ENCODE results near the gene SEPTIN14. TPM values are rescaled to one million over a fixed set of nuclear protein-coding genes. Genes with fewer than 3 reads are reported as not detected.
"Not testable (repeated sequence)": the region's sequence is repeated elsewhere in the genome, so short reads cannot be mapped to it uniquely, and the experiment has no call there.

The SEPTIN14 gene
- total RNA-seq (not detected), polyA plus RNA-seq (ENCODE audit: insufficient read depth, low read depth, low replicate concordance) (not detected)
- long read RNA-seq, donor 1 = 0 reads
- long read RNA-seq, donor 2 = 0 reads
- long read RNA-seq, donor 3 = 0 reads
- long read RNA-seq, donor 4 = 0 reads
- long read RNA-seq, donor 5 = 0 reads
- long read RNA-seq, donor 6 = 0 reads
- long read RNA-seq, donor 7 = 0 reads
- long read RNA-seq, donor 8 = 0 reads
- long read RNA-seq, donor 9 = 0 reads
- long read RNA-seq, donor 10 = 0 reads

- intact Hi-C loops (cut with DNase I); H3K4me1 ChIP-seq (ENCODE audit: control insufficient read depth in 2 of 3, insufficient read depth in 2 of 3, low read depth in 1 of 3, low read length in 3 of 3); H3K9ac ChIP-seq (ENCODE audit: low read length in 3 of 3); H3K36me3 ChIP-seq (ENCODE audit: control insufficient read depth in 2 of 3, insufficient read depth in 3 of 3, low read length in 3 of 3); H3K27ac ChIP-seq (ENCODE audit: low read depth in 2 of 2, low read length in 2 of 2); FAIRE-seq; DNase-seq; H3K9me3 ChIP-seq (ENCODE audit: control insufficient read depth in 2 of 3, insufficient read depth in 1 of 3, low read length in 3 of 3); H3K27me3 ChIP-seq (ENCODE audit: control insufficient read depth, insufficient read depth, low read length); H3K4me3 ChIP-seq (ENCODE audit: low read length in 3 of 3): not testable (repeated sequence)
Observed at GRCh38 chr7:55862652-55863051, at the start of gene SEPTIN14. Gene SEPTIN14, minus strand, starts transcription at chr7:55862752. Its CDS starts 756 bp downstream, at chr7:55861996.

GRCh38 chr7:55903985-55904759, 41.6 kb upstream of the SEPTIN14 start:
- H3K36me3 ChIP-seq (ENCODE audit: control insufficient read depth in 2 of 3, insufficient read depth in 3 of 3, low read length in 3 of 3) = peaks cover 0 to 4% (median 0%) of the 10 kb centered on the region in 3 donors
- H3K4me3 ChIP-seq (ENCODE audit: low read length in 3 of 3) = no peak overlapping the region
- FAIRE-seq (no peak), DNase-seq (peak in 2 of 5 donors; percentile 3 to 20)
- H3K27ac ChIP-seq (ENCODE audit: low read depth in 2 of 2, low read length in 2 of 2) = no peak overlapping the region
- H3K9me3 ChIP-seq (ENCODE audit: control insufficient read depth in 2 of 3, insufficient read depth in 1 of 3, low read length in 3 of 3) = no peaks in the 10 kb centered on the region
- H3K4me1 ChIP-seq (ENCODE audit: control insufficient read depth in 2 of 3, insufficient read depth in 2 of 3, low read depth in 1 of 3, low read length in 3 of 3) = no peaks in the 10 kb centered on the region
- no peaks in the 10 kb centered on the region for H3K27me3 ChIP-seq (ENCODE audit: control insufficient read depth, insufficient read depth, low read length)
- intact Hi-C loops (cut with DNase I) = no loop called here
- H3K9ac ChIP-seq (ENCODE audit: low read length in 3 of 3) = no peak overlapping the region
- TF ChIP-seq, protein P1, sequence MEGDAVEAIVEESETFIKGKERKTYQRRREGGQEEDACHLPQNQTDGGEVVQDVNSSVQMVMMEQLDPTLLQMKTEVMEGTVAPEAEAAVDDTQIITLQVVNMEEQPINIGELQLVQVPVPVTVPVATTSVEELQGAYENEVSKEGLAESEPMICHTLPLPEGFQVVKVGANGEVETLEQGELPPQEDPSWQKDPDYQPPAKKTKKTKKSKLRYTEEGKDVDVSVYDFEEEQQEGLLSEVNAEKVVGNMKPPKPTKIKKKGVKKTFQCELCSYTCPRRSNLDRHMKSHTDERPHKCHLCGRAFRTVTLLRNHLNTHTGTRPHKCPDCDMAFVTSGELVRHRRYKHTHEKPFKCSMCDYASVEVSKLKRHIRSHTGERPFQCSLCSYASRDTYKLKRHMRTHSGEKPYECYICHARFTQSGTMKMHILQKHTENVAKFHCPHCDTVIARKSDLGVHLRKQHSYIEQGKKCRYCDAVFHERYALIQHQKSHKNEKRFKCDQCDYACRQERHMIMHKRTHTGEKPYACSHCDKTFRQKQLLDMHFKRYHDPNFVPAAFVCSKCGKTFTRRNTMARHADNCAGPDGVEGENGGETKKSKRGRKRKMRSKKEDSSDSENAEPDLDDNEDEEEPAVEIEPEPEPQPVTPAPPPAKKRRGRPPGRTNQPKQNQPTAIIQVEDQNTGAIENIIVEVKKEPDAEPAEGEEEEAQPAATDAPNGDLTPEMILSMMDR (IDR thresholded peaks at IDR 0.05; ENCODE audit: borderline replicate concordance, extremely low read depth, insufficient read depth) = no peak

- FAIRE-seq = not testable (repeated sequence)
Observed at GRCh38 chr7:55901059-55901458, 38.5 kb upstream of the SEPTIN14 start.

DNA sequence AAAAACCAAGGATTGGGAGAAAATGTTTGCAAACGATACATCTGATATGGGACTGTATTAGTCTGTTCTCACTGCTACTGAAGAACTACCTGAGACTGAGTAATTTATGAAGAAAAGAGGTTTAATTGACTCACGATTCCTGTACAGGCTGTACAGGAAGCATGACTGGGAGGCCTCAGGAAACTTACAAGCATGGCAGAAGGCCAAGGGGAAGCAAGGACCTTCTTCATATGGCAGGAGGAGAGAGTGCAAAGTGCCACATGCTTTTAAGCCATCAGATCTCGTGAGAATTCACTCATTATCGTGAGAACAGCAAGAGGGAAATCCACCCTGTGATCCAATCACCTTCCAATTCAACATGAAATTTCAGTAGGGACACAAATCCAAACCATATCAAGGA, 35.7 kb upstream of the SEPTIN14 start:
- H3K9me3 ChIP-seq (ENCODE audit: control insufficient read depth in 2 of 3, insufficient read depth in 1 of 3, low read length in 3 of 3) = no peaks in the 10 kb centered on the region
- H3K9ac ChIP-seq (ENCODE audit: low read length in 3 of 3) = no peak overlapping the region
- DNase-seq (no peak), FAIRE-seq (no peak)
- no peaks in the 10 kb centered on the region for H3K27me3 ChIP-seq (ENCODE audit: control insufficient read depth, insufficient read depth, low read length)
- H3K27ac ChIP-seq (ENCODE audit: low read depth in 2 of 2, low read length in 2 of 2) = no peak overlapping the region
- intact Hi-C loops (cut with DNase I) = no loop called here
- no peaks in the 10 kb centered on the region for H3K36me3 ChIP-seq (ENCODE audit: control insufficient read depth in 2 of 3, insufficient read depth in 3 of 3, low read length in 3 of 3)
- TF ChIP-seq, protein P1 (IDR thresholded peaks at IDR 0.05; ENCODE audit: borderline replicate concordance, extremely low read depth, insufficient read depth) = no peak
- H3K4me3 ChIP-seq (ENCODE audit: low read length in 3 of 3) = no peak overlapping the region
- H3K4me1 ChIP-seq (ENCODE audit: control insufficient read depth in 2 of 3, insufficient read depth in 2 of 3, low read depth in 1 of 3, low read length in 3 of 3) = no peaks in the 10 kb centered on the region

More at GRCh38 chr7:55901059-55901458, 38.5 kb upstream of the SEPTIN14 start:
- H3K9ac ChIP-seq (ENCODE audit: low read length in 3 of 3); H3K27ac ChIP-seq (ENCODE audit: low read depth in 2 of 2, low read length in 2 of 2); H3K36me3 ChIP-seq (ENCODE audit: control insufficient read depth in 2 of 3, insufficient read depth in 3 of 3, low read length in 3 of 3); H3K4me3 ChIP-seq (ENCODE audit: low read length in 3 of 3); intact Hi-C loops (cut with DNase I); H3K9me3 ChIP-seq (ENCODE audit: control insufficient read depth in 2 of 3, insufficient read depth in 1 of 3, low read length in 3 of 3); H3K4me1 ChIP-seq (ENCODE audit: control insufficient read depth in 2 of 3, insufficient read depth in 2 of 3, low read depth in 1 of 3, low read length in 3 of 3); DNase-seq; H3K27me3 ChIP-seq (ENCODE audit: control insufficient read depth, insufficient read depth, low read length): not testable (repeated sequence)
